CMK (cell line): ENCODE measurements around the gene ZNF814.
"Not testable (repeated sequence)": the region's sequence is repeated elsewhere in the genome, so short reads cannot be mapped to it uniquely, and the experiment has no call there.

Experiments
- DNase-seq: peaks from one replicate; pipeline ENCODE4 v3.0.0-alpha.2; 2010; ENCODE audit warnings: low read depth

The ZNF814 gene

DNA sequence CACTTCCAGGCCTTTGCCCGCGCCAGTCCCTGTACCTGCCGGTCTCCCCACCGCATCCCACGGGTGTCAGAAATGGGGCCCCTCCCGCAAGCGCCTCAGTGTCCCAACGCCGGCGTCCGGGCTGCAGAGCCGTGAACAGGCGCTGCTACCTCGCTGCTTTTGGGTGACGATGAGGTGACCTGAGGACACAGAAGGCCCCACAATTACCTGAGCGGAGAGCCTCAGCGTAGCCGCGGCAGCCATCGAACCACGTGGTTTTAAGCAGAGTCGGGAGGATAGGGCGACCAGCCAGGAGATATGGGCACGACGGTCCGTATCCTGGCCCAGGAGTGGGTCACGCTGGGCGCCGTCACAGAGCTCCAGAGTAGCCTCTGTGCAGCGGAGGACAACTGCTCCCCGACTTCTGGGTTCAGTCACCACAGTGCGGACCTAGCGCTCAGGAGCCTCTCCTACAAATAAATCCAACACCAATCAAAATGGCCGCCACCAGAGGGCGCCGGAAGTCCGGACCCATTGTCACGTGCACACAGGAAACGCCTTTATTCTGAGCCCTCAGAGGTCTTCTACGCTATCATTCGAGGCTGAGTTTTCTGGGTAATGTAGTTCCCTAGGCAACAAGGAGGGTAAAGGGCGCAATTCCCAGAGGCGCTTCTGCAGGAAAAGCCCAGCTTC lies at the start of gene ZNF814:
Gene ZNF814 (minus strand): TSS at position 478 of the 672 bp plus-strand sequence. CDS start 235 bp downstream, at position 243.
- DNase-seq = no peak

DNA sequence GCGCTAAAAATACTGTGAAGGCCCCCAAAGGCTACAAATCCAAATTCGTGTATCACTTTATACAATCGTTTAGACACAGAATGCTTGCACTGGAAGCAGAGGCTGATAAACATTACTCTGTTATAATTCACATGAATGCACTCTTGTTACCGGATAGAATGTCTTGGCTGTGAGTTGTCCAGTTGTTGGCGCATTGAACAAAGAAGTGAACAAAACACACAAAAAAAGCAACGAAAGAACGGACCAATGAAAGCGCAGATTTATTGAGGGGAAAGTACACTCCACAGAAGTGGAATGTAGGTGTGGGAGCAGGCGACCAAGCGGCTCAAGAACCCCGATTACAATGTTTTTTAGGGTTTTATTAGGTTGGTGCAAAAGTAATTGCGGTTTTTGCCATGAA lies 46.9 kb upstream of the ZNF814 start:
- DNase-seq = no peak

DNA sequence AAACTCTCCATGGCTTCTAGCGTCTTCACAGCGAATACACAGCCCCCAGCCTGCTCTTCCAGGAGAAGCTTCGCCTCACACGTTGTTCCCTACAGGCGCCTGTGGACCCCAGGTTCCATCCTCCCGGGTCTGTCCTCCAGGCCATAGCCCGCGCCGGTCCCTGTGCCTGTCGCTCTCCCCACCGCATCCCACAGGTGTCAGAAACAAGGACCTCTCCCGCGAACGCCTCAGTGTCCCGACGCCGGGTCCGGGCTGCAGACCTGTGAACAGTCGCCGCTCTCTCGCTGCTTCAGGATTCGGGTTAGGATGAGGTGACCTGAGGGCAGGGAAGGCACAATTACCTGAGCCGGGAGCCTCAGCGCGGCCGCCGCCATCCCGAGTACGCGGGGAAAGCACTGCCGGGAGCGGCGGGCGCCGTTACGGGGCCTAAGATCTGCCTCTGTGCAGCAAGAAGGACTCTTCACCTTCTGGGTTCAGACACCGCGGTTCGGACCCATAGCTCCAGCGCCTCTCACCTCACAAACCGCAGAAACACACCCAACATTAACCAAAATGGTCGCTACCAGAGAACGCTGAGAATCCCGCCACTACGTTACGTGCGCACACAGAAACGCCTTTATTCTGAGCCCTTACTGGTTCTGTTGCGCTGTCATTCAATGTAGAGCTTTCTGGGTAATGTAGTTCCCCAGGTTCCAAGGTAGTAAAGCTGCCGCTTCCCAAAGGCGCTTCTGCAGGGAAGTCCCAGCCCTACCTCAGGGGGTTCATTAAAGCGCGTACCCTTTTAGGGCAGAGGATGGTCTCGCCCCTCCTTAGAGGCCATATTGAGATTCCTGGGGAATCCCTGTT lies 46.2 kb upstream of the ZNF814 start, which contains the start of gene ZNF418:
Gene ZNF418 (minus strand): TSS at position 583 of the 846 bp plus-strand sequence. CDS start 1,580 bp downstream, outside the sequence.
- DNase-seq = no peak

DNA sequence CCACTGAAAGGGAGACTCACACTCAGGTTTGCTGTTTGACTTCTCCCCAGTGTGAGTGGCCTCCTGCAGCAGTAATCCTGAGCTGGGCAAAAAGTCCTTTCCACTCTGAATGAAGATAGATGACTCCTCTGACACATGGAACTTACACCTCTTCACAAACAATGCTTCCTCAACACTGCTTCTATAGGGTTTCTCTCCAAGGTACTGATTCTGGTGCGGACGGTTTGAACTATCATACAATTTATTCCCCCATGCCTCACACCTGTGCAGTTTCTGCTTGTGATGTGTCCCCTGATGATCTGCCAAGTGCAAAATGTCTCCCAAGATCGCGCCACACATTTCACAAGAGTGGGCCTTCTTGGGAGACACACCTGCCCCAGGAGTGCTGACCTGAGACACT lies 38.8 kb upstream of the ZNF814 start:
- no peak for DNase-seq

DNA sequence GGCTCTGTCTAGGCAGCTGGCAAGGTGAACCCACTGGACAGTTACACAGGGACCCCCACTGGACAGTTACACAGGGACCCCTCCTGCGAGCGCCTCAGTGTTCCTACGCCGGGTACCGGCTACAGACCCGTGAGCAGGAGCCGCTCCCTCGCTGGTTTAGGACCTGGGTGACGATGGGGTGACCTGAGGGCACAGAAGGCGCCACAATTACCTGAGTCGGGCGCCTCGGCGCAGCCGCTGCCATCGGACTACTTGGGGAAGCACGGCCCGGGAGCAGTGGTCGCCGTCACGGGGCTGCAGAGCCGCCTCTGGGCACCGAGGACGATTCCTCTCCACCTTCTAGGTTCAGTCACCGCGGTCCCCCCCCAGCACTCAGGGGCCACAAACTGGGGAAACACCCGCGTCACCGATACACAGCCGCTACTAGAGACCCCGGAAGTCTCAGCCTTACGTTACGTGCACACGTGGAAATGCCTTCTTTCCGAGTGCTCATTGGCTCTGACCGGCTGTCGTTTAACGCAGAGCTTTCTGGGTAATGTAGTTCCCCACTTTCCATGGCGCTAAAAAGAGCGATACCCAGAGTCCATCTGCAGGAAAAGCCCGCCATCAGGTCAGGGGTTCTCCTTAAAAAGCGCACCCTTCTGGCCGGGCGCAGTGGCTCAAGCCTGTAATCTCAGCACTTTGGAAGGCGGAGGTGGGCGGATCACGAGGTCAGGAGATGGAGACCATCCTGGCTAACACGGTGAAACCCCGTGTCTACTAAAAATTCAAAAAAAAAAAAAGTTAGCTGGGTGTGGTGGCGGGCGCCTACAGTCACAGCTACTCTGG lies 27.5 kb upstream of the ZNF814 start, which contains the start of gene ZNF417:
Gene ZNF417 (minus strand): TSS at position 425 of the 828 bp plus-strand sequence. CDS start 181 bp downstream, at position 244.
- peak; percentile 93 for DNase-seq

DNA sequence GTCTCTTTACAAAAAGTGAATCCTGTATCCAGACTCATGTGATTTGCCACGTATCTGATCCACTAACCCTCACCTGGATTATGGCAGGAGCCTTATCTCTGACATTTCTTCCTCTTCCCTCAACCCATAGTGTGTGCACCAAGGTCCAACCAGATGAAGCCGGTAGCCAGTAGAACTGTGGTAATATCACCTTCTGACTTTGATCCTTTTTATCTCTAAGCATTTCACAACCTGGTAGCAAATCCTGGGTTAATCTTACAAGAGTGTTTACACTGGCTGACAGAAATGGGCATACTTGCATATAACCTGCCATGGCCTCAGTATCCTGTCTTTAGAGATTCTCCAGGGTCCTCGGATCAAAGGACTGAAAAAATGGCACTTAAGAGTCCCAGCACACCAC lies 25.7 kb upstream of the ZNF814 start:
- DNase-seq = no peak

DNA sequence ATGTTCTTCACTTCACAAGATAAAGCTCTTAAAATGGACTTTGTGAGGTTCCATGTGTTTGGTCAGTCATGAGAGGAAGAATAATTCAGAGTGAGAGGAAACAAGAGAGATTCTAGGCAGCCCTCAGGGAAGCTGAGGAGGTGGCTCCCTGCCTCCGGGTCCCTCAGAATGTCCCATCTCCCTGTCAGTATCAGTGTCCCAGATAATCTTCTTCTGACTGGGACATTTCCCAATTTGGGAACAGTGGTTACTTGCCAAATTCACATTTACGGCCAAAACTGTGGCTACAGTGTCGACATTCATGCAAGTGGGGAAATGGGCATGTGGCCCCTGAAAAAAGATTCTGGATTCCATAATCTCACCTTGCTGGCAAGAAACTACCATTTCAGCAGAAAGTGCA lies 18.6 kb upstream of the ZNF814 start:
- no peak for DNase-seq

DNA sequence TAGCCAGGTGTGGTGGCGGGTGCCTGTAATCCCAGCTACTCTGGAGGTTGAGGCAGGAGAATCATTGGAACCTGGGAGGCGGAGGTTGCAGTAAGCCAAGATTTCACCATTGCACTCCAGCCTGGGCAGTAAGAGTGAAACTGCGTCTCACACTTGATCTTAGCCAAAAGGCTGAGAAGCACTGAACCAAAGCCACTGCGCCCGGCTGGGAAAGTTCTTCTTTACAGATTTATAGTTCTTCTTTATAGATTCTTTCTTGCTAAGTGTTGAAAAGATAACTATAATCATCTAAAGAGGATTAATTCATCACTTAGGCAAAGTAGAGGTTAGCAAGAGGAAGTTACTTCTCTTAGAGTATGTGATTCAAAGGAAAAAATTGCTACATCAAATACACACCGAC lies 16.4 kb upstream of the ZNF814 start:
- DNase-seq = no peak

DNA sequence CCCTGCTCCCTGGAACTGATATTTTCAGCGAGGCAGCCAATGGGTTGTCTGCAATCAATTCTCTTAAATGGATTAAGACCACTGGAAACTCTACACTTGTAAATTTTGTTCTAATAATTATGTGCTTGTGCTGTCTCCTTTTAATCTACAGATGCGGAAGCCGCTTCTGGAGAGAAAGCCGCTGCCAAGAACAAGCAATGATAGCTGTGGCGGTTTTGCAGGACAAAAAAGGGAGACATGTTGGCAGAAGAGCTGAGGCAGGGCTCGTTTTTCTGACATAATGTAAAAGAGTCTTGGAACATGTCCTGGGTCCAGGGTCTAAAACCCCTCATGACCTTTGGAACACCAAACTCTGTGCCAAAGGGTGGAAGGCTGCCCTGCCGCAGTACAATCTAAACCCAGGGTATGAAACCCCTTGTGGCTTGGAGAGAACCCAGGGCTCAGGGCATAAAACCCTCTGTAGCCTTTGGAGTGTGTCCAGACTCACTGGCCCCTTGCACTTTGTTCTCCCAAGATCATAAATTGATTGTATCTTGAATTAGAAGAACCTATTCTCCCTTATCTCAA lies 14.9 kb upstream of the ZNF814 start:
- DNase-seq = no peak

DNA sequence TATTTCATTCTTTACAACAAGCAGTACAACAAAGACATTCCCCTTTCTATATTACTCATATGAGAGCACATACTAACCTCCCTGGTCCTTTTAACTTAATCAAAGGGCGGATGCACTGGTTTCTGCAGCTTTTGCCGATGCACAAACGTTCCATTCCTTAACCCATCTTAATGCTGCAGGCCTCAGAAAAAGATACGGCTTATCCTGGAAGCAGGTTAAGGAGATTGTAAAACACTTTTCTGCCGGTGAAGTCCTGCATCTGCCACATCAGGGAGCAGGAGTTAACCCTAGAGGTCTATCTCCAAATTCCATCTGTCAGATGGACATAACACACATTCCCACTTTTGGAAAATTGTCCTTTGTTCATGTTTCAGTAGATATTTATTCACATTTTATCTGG lies 11.5 kb upstream of the ZNF814 start:
- DNase-seq = no peak

DNA sequence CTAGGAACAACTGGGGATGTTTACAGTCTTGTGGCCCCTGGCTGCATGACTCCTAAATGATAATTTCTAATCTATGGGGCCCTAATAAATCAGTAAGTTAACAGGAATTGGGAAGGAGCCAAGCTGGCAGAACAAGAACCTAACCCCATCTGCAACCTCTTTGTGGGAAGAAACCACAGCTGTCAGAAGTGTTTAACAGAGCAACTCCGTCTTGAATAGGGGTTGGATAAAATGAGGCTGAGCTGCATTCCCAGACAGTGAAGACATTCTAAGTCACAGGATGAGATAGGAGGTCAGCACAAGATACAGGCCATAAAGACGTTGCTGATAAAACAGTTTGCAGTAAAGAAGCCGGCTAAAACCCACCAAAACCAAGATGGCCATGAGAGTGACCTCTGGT lies 1.9 kb upstream of the ZNF814 start:
- not testable (repeated sequence) for DNase-seq

DNA sequence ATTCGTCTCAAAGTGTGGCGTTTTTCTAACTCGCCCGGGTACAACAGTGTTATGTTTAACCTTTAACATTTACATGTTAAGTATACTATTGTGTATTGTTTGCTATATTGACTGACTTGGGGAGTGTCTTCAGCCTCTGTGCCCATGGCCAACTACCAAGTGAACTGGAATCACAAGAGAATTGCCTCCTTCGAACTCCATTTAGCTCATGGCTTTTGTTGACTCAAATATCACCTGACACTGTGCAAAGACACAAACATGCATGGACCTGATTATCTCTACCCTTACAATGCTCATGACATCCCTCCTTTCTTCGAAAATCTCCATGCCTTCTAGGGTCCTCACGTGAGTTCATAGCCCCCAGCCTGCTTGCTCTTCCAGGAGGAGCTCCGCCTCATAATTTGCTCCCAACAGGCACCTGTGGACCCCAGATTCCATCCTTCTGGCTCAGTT lies 704 bp downstream of the ZNF814 start:
- DNase-seq = no peak

DNA sequence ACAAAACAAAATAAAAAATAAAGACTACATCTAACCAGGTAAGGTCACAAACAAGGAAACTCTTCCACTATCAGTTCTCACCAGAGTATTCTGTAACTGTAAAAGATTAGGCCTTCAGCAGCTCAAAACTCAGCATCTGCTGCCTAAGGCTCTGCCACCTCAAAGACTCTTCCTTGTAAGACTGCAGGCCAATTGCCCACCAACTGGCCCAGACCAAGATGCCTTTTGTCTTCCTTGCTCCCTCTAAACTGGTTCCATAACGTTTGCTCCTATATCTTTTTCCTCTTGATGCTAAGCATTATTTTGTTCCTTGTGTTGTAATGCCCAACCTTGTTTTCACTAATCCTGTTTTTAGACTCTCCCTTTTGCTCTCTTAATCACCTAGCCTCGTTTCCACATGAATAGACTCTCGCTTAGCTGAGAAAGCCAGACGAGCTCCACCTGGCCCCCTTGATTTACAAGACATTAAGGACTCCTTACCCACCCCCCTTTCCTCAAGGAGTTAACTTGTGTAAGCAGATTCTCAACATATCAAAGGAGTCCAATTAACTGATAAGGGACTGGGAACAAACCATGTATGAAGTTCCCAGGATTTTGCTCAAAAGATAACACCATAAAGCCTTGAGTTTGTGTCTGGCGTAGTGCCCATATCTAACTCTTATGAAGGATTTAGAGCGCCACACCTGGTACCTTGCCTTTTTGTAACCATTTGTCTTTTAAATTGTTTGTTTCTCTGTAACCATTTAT lies 1.5 kb downstream of the ZNF814 start:
- DNase-seq = no peak

DNA sequence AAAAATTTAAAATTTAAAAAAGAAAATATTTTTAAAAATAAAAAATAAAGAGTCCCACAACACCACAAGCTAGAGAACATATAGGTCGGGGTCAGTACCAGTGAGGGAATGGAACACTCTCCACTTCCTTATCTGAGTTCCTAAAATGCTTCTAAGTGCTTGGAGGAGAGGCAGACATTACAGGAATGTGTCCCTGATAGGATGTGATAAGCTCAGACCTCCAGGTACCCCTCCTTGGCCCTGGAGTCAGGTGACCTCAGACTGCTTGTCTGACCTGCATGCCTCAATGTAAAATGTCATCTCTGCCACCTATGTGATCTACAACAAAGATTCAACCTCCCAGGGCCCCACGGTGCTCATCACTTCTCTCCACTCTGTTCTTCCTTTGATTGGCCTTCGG lies 2.8 kb downstream of the ZNF814 start:
- DNase-seq = no peak

DNA sequence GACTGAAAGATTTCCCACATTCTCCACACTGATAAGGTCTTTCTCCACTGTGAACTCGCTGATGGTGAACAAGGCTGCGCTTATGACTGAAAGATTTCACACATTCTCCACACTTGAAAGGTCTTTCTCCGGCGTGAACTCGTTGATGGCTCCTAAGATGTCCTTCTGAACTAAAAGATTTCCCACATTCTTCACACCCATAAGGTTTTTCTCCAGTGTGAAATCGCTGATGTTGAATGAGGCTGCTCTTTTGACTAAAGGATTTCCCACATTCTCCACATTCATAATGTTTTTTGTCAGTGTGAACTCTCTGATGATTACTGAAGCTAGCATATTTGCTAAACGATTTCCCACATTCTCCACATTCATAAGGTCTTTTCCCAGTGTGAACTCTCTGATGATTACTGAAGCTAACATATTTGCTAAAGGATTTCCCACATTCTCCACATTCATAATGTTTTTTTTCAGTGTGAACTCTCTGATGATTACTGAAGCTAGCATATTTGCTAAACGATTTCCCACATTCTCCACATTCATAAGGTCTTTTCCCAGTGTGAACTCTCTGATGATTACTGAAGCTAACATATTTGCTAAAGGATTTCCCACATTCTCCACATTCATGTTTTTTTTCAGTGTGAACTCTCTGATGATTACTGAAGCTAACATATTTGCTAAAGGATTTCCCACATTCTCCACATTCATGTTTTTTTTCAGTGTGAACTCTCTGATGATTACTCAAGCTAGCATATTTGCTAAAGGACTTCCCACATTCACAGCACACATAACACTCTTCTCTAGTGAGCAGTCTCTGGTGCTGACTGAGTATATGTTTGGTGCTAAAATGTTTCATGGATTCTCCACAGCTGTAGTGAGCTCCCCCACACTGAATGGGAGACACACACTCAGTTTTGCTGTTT lies 14.7 kb downstream of the ZNF814 start:
- DNase-seq = not testable (repeated sequence)

DNA sequence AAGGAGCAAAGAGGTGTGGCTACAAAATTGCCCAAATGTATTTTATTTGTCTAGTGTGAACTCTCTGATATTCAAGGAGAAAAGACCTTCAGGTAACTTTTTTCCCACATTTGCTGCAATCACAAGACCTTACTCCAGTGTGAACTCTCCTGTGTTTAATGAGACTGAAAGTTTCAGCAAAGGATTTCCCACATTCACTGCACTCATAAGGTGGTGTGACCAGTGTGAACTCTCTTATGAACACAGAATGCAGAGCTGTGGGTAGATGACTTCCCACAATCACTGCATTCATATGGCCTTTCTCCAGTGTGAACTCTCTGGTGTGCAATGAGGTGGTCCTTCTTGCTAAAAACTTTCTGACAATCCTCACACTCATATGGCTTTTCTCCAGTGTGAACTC lies 16.4 kb downstream of the ZNF814 start:
- DNase-seq = no peak

DNA sequence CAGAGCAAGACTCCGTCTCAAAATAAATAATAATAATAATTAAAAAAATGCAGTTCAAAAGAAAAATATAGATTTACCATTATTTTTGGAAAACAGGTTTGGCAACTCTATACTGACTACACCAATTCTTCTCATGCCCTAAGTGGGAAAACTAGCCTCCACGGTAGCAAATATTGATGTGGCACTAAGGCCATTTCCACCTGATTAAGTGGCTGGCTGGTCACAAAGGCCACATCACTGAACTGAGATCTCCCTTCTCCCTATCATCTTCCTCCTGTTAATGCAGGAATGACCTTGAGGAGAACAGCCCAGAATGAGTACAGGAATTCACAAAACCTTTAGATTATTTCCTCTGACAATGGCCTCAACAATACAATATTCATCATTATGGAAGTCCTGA lies 18.6 kb downstream of the ZNF814 start:
- no peak for DNase-seq

DNA sequence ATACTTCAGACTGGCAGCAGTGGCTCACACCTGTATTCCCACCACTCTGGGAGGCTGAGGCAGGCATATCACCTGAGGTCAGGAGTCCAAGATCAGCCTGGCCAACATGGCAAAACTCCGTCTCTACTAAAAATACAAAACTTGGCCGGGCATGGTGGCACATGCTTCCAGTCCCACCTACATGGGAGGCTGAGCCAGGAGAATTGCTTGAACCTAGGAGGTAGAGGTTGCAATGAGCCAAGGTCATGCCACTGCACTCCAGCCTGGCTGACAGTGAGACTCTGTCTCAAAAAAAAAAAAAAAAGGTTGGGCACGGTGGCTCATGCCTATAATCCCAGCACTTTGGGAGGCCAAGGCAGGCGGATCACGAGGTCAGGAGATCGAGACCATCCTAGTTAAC lies 19.2 kb downstream of the ZNF814 start:
- not testable (repeated sequence) for DNase-seq

DNA sequence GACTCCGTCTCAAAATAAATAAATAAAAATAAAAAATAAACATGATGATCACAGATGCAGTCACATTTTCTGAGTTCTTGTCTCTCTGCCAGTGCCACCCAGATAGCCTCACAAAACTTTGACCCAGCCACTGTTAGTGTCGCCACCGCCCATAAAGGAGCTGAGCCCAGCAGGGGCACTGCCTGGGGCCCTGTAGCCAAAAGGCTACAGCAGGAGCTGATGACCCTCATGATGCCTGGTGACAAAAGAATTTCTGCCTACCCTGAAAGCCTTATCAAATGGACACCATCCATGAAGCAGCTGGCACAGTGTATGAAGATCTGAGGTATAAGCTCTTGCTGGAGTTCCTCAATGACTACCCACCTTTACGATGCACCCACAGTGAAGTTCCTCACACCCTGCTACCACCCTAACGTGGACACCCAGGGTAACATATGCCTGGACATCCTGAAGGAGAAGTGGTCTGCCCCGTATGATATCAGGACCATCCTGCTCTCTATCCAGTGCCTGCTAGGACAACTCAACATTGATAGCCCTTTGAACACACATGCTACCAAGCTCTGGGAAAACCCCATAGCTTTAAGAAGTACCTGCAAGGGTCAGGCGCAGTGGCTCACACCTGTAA lies 20.9 kb downstream of the ZNF814 start:
- no peak for DNase-seq

DNA sequence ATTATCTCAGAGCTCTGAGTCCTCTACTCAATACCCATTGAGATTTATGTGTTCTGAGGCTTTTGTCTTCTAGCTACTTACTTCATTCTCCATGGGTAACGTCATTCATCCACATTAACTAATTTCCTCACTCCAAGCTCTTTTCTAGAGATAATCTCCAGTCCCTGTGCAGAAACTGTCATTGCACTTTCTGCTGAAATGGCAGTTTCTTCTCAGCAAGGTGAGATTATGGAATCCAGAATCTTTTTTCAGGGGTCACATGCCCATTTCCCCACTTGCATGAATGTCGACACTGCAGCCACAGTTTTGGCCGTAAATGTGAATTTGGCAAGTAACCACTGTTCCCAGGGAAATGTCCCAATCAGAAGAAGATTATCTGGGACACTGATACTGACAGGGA lies 26.5 kb downstream of the ZNF814 start:
- DNase-seq = not testable (repeated sequence)
